GM21786 (cell line): ENCODE measurements around the gene TOR2A.
"Not testable (repeated sequence)": the region's sequence is repeated elsewhere in the genome, so short reads cannot be mapped to it uniquely, and the experiment has no call there.

Source experiments
- ATAC-seq: cut with Tn5 transposase; IDR thresholded peaks from one replicate; pipeline ENCODE4 v1.9.1; 2021; ENCODE audit not compliant: unreplicated experiment

Gene TOR2A

GRCh38 chr9:127769101-127769500 lies 34.0 kb upstream of the TOR2A start:
- no peak for ATAC-seq

GRCh38 chr9:127768698-127769097 lies 33.6 kb upstream of the TOR2A start:
- no peak for ATAC-seq

- no peak for ATAC-seq
Measured at GRCh38 chr9:127767909-127768331, 32.8 kb upstream of the TOR2A start.

- ATAC-seq, result no peak
Measured at GRCh38 chr9:127767410-127767809, 32.3 kb upstream of the TOR2A start.

- no peak for ATAC-seq
Measured at GRCh38 chr9:127765418-127765817, 30.3 kb upstream of the TOR2A start.

GRCh38 chr9:127763918-127764384 lies 28.9 kb upstream of the TOR2A start:
- no peak for ATAC-seq

GRCh38 chr9:127762111-127762676 lies 27.1 kb upstream of the TOR2A start:
- ATAC-seq, result no peak

GRCh38 chr9:127761491-127761956 lies 26.4 kb upstream of the TOR2A start:
- ATAC-seq, result no peak

GRCh38 chr9:127761061-127761460 lies 26.0 kb upstream of the TOR2A start:
- ATAC-seq, result no peak

- ATAC-seq, result no peak
Measured at GRCh38 chr9:127758843-127759242, 23.7 kb upstream of the TOR2A start.

- not testable (repeated sequence) for ATAC-seq
Measured at GRCh38 chr9:127756776-127757175, 21.7 kb upstream of the TOR2A start.

GRCh38 chr9:127756233-127756632 lies 21.1 kb upstream of the TOR2A start:
- ATAC-seq, result no peak

GRCh38 chr9:127755061-127756060 lies 20.3 kb upstream of the TOR2A start:
- ATAC-seq, result no peak

GRCh38 chr9:127754099-127755060 lies 19.3 kb upstream of the TOR2A start:
- ATAC-seq, result no peak

- no peak for ATAC-seq
Measured at GRCh38 chr9:127753622-127754021, 18.5 kb upstream of the TOR2A start.

- no peak for ATAC-seq
Measured at GRCh38 chr9:127753148-127753547, 18.1 kb upstream of the TOR2A start.

- ATAC-seq, result no peak
Measured at GRCh38 chr9:127751269-127752054, 16.4 kb upstream of the TOR2A start.

GRCh38 chr9:127749090-127749787 lies 14.1 kb upstream of the TOR2A start:
- no peak for ATAC-seq

- no peak for ATAC-seq
Measured at GRCh38 chr9:127746959-127747569, 12.0 kb upstream of the TOR2A start.
